Activated T-cell treated with anti-CD3 and anti-CD28 coated beads, Interleukin-2, amount 50 U/mL, for 4 hours (primary cell): ENCODE data around the gene TGFBRAP1. TPM values are rescaled to one million over a fixed set of nuclear protein-coding genes. Genes with fewer than 3 reads are reported as not detected.

Experiments used
- ATAC-seq, 2 donors: fragments of 200-7000 bp; cut with Tn5 transposase; one replicate each; pipeline ENCODE4 v1.10.0; 2021
- DNase-seq: peaks from one replicate; pipeline ENCODE4 v3.0.0-alpha.2; 2020
- H3K27me3 Mint-ChIP-seq: one replicate; pipeline ENCODE4 v1.8.0; 2021; ENCODE audit warnings: low read depth, mixed read lengths
- H3K36me3 Mint-ChIP-seq: one replicate; pipeline ENCODE4 v1.8.0; 2022; ENCODE audit warnings: mixed read lengths; ENCODE audit not compliant: insufficient read depth
- H3K4me1 Mint-ChIP-seq: one replicate; pipeline ENCODE4 v1.8.0; 2021; ENCODE audit warnings: low read depth, mixed read lengths
- H3K4me3 Mint-ChIP-seq: one replicate; pipeline ENCODE4 v1.8.0; 2021; ENCODE audit warnings: mild to moderate bottlenecking, moderate library complexity, mixed read lengths
- H3K9me3 Mint-ChIP-seq: one replicate; pipeline ENCODE4 v1.8.0; 2021; ENCODE audit warnings: mixed read lengths
- total RNA-seq, 3 donors: library from RNA; stranded (reverse); gene quantifications; one replicate each; pipeline ENCODE4 v1.2.1, GENCODE V29; 2021

The TGFBRAP1 gene
- total RNA-seq, 3 donors from 2014 or later, result 25.1 to 27.3 (median 26.8) TPM

GRCh38 chr2:105313877-105314276, 15.7 kb downstream of the TGFBRAP1 start:
- DNase-seq, result no peak
- ATAC-seq, result no peak
- no peak overlapping the region for H3K4me3 Mint-ChIP-seq
- peaks cover 26% of the 10 kb centered on the region for H3K4me1 Mint-ChIP-seq
- H3K36me3 Mint-ChIP-seq, result peaks cover 5% of the 10 kb centered on the region
- no peaks in the 10 kb centered on the region for H3K27me3 Mint-ChIP-seq
- H3K9me3 Mint-ChIP-seq, result no peaks in the 10 kb centered on the region

GRCh38 chr2:105309147-105309545, 20.4 kb downstream of the TGFBRAP1 start:
- Mint-ChIP-seq H3K36me3 (peaks cover 24% of the 10 kb centered on the region), H3K27me3 (no peaks in the 10 kb centered on the region)
- no peak for ATAC-seq

GRCh38 chr2:105308382-105309146, 21.0 kb downstream of the TGFBRAP1 start:
- no peak for DNase-seq
- Mint-ChIP-seq H3K27me3 (no peaks in the 10 kb centered on the region), H3K36me3 (peaks cover 24% of the 10 kb centered on the region), H3K4me3 (no peak overlapping the region), H3K9me3 (no peaks in the 10 kb centered on the region), H3K4me1 (peaks cover 29% of the 10 kb centered on the region)
- no peak for ATAC-seq

More at GRCh38 chr2:105309147-105309545, 20.4 kb downstream of the TGFBRAP1 start:
- Mint-ChIP-seq H3K4me1 (peaks cover 29% of the 10 kb centered on the region), H3K4me3 (no peak overlapping the region), H3K9me3 (no peaks in the 10 kb centered on the region)
- DNase-seq, result no peak

- H3K4me1 Mint-ChIP-seq, result peaks cover 30% of the 10 kb centered on the region
- H3K36me3 Mint-ChIP-seq, result peaks cover 24% of the 10 kb centered on the region
- ATAC-seq (no peak), DNase-seq (no peak)
- no peak overlapping the region for H3K4me3 Mint-ChIP-seq
- H3K9me3 Mint-ChIP-seq, result no peaks in the 10 kb centered on the region
- no peaks in the 10 kb centered on the region for H3K27me3 Mint-ChIP-seq
These were observed 21.6 kb downstream of the TGFBRAP1 start for GRCh38 chr2:105307962-105308361.

GRCh38 chr2:105307550-105307949, 22.0 kb downstream of the TGFBRAP1 start:
- Mint-ChIP-seq H3K4me1 (peaks cover 33% of the 10 kb centered on the region), H3K36me3 (peaks cover 24% of the 10 kb centered on the region)

GRCh38 chr2:105307146-105307545, 22.4 kb downstream of the TGFBRAP1 start:
- Mint-ChIP-seq H3K36me3 (peaks cover 26% of the 10 kb centered on the region), H3K27me3 (no peaks in the 10 kb centered on the region), H3K9me3 (no peaks in the 10 kb centered on the region), H3K4me3 (no peak overlapping the region), H3K4me1 (peaks cover 36% of the 10 kb centered on the region)
- DNase-seq, result no peak
- ATAC-seq, result no peak

More at GRCh38 chr2:105307550-105307949, 22.0 kb downstream of the TGFBRAP1 start:
- H3K4me3 Mint-ChIP-seq, result no peak overlapping the region
- H3K27me3 Mint-ChIP-seq, result no peaks in the 10 kb centered on the region
- DNase-seq (no peak), ATAC-seq (no peak)
- no peaks in the 10 kb centered on the region for H3K9me3 Mint-ChIP-seq

- Mint-ChIP-seq H3K27me3 (no peaks in the 10 kb centered on the region), H3K36me3 (peaks cover 23% of the 10 kb centered on the region), H3K9me3 (no peaks in the 10 kb centered on the region), H3K4me3 (no peak overlapping the region), H3K4me1 (peaks cover 25% of the 10 kb centered on the region)
- DNase-seq (no peak), ATAC-seq (no peak)
These were observed 27.9 kb downstream of the TGFBRAP1 start for GRCh38 chr2:105301646-105302045.

GRCh38 chr2:105299290-105299689, 30.2 kb downstream of the TGFBRAP1 start:
- DNase-seq (no peak), ATAC-seq (no peak)
- Mint-ChIP-seq H3K36me3 (peaks cover 33% of the 10 kb centered on the region), H3K27me3 (no peaks in the 10 kb centered on the region), H3K4me1 (peaks cover 22% of the 10 kb centered on the region), H3K9me3 (no peaks in the 10 kb centered on the region), H3K4me3 (no peak overlapping the region)

- ATAC-seq (no peak), DNase-seq (no peak)
- Mint-ChIP-seq H3K27me3 (no peaks in the 10 kb centered on the region), H3K36me3 (peaks cover 42% of the 10 kb centered on the region), H3K4me3 (no peak overlapping the region), H3K4me1 (peaks cover 14% of the 10 kb centered on the region), H3K9me3 (no peaks in the 10 kb centered on the region)
These were observed 31.5 kb downstream of the TGFBRAP1 start for GRCh38 chr2:105298017-105298416.

GRCh38 chr2:105297216-105297615, 32.3 kb downstream of the TGFBRAP1 start:
- Mint-ChIP-seq H3K27me3 (no peaks in the 10 kb centered on the region), H3K9me3 (no peaks in the 10 kb centered on the region), H3K36me3 (peaks cover 47% of the 10 kb centered on the region), H3K4me1 (peaks cover 8% of the 10 kb centered on the region), H3K4me3 (no peak overlapping the region)
- DNase-seq (no peak), ATAC-seq (no peak)

GRCh38 chr2:105296017-105296611, 33.4 kb downstream of the TGFBRAP1 start:
- DNase-seq, result no peak
- ATAC-seq, result no peak
- no peaks in the 10 kb centered on the region for H3K27me3 Mint-ChIP-seq
- no peaks in the 10 kb centered on the region for H3K9me3 Mint-ChIP-seq
- peaks cover 55% of the 10 kb centered on the region for H3K36me3 Mint-ChIP-seq
- H3K4me3 Mint-ChIP-seq, result no peak overlapping the region
- peaks cover 2% of the 10 kb centered on the region for H3K4me1 Mint-ChIP-seq

GRCh38 chr2:105294844-105295481, 34.6 kb downstream of the TGFBRAP1 start:
- peaks cover 62% of the 10 kb centered on the region for H3K36me3 Mint-ChIP-seq

GRCh38 chr2:105294046-105294445, 35.5 kb downstream of the TGFBRAP1 start:
- H3K27me3 Mint-ChIP-seq, result no peaks in the 10 kb centered on the region
- ATAC-seq (no peak), DNase-seq (no peak)
- H3K9me3 Mint-ChIP-seq, result no peaks in the 10 kb centered on the region
- no peaks in the 10 kb centered on the region for H3K4me1 Mint-ChIP-seq
- peaks cover 66% of the 10 kb centered on the region for H3K36me3 Mint-ChIP-seq
- H3K4me3 Mint-ChIP-seq, result no peak overlapping the region

More at GRCh38 chr2:105294844-105295481, 34.6 kb downstream of the TGFBRAP1 start:
- DNase-seq (no peak), ATAC-seq (no peak)
- no peak overlapping the region for H3K4me3 Mint-ChIP-seq
- no peaks in the 10 kb centered on the region for H3K27me3 Mint-ChIP-seq
- H3K4me1 Mint-ChIP-seq, result no peaks in the 10 kb centered on the region
- no peaks in the 10 kb centered on the region for H3K9me3 Mint-ChIP-seq

- H3K27me3 Mint-ChIP-seq, result no peaks in the 10 kb centered on the region
- H3K36me3 Mint-ChIP-seq, result peaks cover 58% of the 10 kb centered on the region
- ATAC-seq, result no peak
- H3K4me3 Mint-ChIP-seq, result no peak overlapping the region
- DNase-seq, result no peak
- H3K9me3 Mint-ChIP-seq, result no peaks in the 10 kb centered on the region
- no peaks in the 10 kb centered on the region for H3K4me1 Mint-ChIP-seq
These were observed 37.6 kb downstream of the TGFBRAP1 start for GRCh38 chr2:105291981-105292380.
